ENCODE measurements around the gene CTIF.

CTIF gene

DNA sequence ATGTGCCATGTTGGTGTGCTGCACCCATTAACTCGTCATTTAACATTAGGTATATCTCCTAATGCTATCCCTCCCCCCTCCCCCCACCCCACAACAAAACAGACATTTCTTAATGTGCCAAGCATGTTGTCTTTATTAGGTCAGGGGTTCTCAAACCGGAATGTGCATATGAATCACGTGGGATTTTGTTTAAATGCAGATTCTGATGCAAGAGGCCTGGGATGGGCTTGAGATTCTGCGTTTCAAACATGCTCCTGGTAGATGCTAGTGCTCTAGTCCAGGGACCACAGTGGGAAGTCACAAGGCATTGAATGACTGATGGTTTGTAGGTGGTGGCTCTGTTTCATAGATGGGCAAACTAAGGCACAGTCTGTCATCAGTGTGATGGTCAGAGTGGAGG, 227.2 kb downstream of the CTIF start:
- in situ Hi-C loops (cut with MboI; ENCODE audit: low sequenced_read_pairs), result no loop called here

DNA sequence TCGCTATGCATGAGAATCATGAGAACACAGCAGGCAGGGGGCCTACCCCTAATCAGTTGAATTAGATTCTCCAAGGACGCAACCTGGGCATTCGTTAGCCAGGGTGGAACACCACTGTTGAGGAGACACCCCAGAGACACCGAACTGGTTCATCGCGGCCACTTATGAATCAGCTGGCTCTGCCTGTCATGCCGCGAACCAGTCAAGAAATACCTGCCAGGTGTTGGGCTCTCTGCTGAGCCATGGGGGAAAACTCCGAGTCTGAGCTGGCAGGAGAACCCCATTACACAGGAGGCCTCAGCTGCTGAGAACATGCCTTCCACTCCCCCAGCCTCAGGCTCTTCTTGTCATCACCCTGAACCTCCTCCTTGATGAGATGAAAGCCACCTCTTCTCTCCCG, 227.7 kb downstream of the CTIF start:
- in situ Hi-C loops (cut with MboI; ENCODE audit: low sequenced_read_pairs), result no loop called here

DNA sequence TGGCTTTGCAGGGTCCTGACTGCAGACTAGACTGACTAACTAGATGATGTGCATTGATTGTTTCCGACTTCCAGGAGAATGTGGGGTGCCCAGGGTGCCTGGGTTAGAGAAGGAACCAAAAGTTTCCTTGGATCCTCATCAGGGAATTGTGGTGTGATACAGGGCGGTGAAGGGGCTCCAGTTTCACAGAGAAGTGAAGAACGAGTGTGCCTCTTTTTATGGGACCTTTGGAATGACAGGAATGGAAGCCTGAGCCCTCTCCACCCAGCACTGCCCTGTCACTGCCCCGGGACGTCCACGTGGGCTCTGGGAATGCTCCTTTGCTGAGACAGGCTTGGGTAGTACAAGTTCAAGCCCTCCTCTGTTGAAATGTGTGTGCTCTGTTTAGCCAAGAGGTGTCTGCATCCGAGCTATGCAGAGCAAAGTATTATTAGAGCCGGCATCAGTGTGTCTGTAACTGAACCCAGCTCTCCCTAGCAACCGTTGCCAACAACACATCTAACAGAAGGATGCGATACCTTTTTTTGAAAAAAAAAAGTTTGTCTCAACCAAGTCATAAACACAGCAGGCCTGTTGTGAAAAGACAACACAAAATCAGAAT, 228.4 kb downstream of the CTIF start:
- in situ Hi-C loops (cut with MboI; ENCODE audit: low sequenced_read_pairs), result no loop called here

DNA sequence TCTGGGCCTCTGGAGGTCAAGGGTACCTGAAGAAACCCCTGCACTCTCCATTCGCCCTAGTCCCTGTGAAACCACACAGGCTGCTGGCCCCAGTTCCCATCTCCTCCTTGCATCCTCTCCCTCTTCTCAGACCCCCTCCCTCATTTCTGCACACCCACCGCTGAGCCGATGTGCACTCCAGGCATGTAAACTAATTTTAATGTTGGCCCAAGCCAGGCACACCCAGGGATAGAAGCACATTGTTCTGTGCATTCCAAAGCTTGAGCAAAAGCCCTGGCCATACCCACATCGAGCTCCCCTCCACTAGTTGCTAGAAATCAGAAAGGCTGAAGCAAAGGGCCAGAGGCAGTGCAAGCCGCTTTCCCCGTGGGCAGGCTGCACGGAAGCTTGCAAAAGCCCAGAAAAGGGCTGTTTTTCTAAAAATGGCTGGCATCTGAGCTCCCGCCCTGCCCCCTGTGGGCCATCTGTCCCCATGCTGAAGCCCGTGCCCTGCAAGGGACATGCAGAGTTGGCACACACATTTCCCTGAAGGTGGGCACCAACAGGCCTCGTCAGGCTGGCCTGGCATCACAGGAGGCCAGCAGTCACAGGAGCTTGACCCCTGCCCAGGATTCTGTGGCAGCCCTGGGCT, 230.3 kb downstream of the CTIF start:
- in situ Hi-C loops (cut with MboI; ENCODE audit: low sequenced_read_pairs), result no loop called here

DNA sequence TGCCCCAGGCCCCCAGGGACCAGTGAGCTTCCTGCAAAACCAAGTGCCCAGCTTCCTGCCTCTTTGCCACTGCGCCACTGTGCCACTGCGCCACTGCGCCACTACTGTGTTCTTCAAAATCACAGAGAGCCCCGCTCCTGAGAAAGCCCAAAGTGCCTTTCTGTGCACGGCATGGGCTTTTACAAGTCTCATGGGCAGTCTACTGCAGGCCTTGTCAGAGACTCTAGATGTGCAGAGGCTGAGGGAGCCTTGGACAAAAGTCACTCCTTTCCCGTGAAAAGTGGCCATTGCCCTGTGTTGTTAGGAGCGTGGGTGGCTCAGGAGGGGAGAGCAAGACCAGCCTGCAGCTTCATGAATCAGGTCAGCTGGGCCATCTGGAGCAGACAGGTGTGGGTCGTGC, 231.4 kb downstream of the CTIF start:
- in situ Hi-C loops (cut with MboI; ENCODE audit: low sequenced_read_pairs), result no loop called here

DNA sequence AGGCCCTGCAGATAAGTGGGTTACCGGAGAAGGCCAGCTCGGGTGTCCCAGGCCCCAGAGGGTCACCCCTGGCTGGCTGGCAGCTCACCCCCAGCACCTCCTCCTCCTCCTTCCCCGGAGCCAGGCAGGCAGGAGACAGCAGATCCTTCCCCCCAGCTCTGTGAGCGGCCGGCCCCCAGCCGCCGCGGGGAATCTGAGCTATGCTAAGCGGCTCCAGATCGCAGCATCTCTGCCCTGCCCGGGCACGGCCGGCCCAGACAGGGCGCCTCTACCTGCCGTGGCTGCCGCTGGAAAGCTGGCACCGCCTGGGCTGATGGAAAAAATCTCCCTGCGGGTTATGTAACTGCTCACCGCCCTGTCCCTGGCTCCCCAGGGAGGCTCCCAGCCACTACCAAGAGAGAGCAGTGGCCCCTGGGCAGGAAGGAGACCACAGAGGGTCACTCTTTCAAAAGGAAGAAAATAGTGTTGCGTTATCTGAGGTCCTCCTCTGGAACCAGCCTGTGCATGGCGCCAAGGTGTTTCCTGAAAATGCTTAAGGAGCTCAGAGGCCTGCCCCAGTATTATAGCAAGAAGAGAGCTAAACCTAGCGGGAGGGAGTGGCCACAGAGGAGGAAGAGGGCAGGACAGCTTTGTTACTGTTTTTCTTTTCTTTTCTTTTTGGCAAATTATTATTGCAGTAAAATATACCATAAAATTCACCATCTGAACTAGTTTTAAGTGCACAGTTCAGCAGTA, 233.0 kb downstream of the CTIF start:
- in situ Hi-C loops (cut with MboI; ENCODE audit: low sequenced_read_pairs), result no loop called here

DNA sequence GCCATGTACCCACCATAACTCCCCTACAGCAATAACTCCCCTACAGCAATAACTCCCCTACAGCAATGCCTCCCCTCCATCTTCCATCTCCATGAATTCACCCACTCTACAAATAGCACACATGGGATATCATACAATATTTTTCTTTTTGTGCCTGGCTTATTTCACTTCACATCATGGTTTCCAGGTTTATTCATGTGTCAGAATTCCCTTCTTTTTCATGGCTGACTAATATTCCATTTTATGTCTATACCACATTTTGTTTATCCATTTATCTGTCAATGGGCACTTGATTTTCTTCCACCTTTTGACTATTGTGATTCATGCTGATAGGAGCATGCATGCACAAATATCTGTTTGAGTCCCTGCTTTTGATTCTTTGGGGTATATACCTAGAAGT, 233.6 kb downstream of the CTIF start:
- in situ Hi-C loops (cut with MboI; ENCODE audit: low sequenced_read_pairs), result no loop called here

DNA sequence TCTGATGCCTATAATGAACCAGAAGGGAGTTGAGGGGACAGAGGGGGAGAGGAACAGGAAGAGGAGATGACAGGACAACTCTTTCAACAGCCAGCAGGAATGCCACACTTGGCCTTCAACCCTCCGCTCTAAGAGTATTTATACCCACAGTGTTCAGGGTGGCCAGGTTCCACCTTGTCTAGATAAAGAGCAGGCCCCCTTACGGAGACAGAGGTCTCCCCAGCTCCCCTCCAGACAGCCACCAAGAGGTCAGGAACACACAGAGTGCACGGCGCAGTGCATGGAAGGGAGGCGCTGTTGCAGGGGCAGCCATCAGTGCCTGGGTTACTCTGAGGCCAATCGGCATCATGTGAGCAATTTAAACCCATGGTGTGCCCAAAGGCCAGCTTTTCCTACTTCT, 235.0 kb downstream of the CTIF start:
- in situ Hi-C loops (cut with MboI; ENCODE audit: low sequenced_read_pairs), result no loop called here

DNA sequence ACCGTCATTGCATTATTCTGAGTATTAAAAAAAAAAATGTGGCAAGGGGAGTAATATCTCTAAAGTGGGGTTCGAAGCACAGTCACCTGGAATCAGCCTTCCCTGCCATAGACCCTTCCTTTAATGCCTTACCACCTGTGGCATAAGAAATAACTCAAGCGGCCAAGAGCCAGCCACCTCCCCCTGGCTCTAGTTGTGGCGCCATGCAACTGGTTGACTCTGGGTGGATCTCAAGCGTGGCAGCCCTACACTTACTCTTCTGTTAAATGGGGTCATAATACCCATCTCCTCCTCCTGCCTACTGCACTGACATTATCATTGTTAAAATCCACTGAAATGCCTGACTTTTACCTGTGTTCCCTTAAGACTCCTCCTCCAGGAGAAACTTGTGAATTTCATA, 236.1 kb downstream of the CTIF start:
- in situ Hi-C loops (cut with MboI; ENCODE audit: low sequenced_read_pairs), result no loop called here

DNA sequence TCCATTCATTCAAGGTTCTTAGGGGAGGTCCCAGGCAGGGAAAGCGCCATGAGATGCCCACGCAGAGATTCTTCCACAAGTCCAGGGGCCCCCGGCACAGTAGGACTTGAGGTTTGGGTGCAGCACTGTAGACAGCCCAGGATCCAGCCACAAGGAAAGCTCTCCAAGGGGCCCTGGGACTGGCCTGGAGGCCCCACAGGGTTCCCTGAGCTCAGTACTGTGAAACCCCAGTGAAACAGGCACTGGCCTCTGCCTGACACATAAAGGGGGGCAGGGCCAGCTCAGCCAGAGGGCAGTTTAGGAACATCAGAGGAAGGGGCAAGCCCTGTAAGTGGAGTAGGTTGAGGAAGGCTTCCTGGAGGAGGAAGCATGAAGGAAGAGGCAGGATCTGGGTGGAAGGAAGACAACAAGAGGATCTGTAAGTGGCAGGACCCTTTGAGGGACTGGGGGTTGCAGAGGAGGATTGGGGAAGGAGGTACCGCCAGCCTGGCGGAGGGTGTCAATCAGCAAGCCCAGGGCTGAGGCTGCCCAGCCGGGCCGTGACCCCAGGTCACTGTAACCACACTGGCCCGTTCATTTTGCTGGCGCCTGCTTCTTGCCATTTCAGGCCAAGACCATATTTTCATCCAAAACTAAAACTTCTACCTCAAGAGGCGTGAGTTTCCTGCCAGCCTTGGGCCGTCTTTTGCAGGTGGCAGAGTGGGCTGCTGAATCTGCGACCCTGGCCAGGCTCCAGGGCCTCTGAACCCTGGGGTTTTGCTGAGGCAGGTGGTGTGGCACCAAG, 236.7 kb downstream of the CTIF start:
- in situ Hi-C loops (cut with MboI; ENCODE audit: low sequenced_read_pairs), result no loop called here

DNA sequence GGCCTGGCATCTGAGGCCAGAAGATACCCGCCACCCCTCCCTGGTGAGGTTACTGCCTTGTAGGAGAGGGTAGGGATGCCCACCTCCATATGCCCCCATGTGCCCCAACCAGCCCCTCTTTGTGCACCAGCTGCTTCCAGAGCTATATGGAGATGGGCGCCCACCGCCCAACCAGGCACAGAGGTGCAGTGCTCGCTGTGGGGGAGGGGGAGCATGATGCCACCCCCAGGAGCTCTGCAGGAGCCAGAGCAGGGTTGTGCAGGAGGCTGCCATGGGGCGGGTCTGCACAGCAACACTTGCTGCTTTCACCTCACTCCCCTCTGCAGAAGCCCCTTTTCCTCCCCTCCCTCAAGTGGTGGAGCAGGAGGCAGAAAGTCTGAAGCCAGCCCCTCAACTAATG, 237.3 kb downstream of the CTIF start:
- in situ Hi-C loops (cut with MboI; ENCODE audit: low sequenced_read_pairs), result no loop called here

DNA sequence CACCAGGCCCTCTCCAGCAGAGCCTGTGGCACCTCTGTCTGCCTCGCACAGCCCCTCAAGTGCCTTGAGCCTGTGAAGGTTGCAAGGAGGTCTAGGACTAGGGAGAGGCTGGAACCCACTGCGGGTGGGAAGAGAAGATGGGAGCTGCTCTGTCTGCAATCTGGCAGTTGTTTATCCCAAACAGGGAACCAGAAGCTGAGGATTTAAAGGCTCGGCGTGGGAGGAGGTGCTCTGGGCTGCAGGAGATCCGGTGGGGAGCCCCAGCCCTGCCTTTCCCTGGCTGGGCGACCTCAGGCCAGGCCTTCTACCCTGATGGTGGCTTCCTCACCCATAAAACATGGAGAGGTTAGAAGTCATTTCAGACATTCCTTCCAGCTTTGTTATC, 237.8 kb downstream of the CTIF start:
- in situ Hi-C loops (cut with MboI; ENCODE audit: low sequenced_read_pairs), result no loop called here

DNA sequence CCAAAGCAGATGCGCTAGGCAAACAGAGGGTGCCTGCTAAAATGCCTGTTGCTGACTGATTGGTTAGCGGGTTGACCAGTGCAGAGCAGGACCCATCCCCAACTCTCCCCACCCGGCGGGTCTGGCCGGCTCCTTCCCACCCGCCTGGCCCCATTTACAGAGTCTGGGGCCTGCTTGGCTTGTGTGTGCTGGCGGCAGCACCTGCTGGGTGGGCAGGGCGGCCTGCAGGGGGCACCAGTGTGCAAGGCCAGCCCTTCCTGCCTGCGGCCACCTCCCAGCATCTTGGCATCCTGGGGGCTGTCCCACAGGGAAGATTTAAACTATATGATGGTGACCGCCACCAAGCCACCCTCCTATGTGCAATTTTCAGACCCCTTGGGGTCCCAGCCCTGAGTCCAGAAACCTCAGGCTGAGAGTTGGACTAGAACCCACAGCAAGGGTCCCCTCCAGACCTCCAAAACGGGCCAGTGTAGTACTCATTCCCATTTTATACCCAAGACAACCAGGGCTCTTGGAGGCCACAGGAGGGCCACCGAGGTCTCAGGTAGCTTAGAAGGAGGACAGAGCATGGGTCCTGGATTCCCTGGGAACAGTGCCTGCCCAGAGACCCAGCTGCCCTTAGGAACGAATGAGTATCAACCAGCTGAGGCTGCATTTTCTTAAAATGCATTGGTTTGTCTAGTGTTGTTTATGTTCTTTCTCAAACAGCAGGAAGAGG, 238.4 kb downstream of the CTIF start:
- in situ Hi-C loops (cut with MboI; ENCODE audit: low sequenced_read_pairs), result no loop called here

DNA sequence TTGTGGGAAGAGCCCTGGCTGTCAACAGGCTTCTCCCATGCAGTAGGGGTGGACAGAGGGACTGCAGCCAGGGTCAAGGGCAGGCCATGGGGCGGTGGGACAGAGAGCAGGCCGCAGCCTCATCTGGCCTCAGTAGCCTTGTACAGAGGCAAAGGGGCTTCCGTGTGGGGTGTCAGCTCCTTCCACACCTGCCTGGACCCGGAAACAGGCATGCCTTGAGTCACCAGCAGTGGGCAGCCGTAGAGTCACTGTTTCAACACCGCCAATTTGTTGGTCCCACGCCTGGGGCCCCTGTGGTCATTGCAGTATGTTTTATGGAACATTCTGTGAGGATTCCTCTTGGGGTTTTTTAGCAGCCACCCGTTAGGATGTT, 238.9 kb downstream of the CTIF start:
- in situ Hi-C loops (cut with MboI; ENCODE audit: low sequenced_read_pairs), result no loop called here

DNA sequence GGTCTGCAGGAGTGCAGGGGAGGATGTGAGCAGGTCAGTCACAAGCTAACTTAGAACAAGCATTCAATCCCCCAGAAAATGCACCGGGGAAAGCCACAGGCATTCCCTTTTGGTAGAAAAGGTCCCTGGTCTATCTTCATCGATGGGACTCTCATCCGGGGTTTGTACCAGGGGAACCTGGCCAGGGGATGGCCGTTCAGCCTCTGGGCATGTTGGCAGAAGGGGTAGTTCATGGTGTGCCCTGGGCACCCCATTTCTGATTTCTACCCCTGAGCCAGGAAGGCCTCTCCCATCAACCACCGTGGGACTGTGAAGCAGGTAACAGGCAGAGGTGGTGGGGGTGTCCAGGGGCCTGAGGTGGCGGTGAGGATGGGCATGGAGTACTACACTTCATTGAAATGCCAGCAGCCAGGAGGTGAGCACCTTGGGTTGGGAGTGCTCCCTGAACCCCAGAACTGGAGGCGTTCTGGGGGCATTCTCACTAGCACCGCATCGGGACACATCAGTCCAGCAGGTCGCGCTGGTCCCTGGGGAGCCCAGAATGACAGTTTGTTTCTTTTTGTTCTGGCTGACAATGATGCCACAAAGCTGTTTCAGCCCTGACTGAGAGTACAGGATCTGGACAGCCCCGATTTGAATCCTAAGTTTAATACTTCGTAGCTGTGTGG, 239.6 kb downstream of the CTIF start:
- in situ Hi-C loops (cut with MboI; ENCODE audit: low sequenced_read_pairs), result no loop called here

DNA sequence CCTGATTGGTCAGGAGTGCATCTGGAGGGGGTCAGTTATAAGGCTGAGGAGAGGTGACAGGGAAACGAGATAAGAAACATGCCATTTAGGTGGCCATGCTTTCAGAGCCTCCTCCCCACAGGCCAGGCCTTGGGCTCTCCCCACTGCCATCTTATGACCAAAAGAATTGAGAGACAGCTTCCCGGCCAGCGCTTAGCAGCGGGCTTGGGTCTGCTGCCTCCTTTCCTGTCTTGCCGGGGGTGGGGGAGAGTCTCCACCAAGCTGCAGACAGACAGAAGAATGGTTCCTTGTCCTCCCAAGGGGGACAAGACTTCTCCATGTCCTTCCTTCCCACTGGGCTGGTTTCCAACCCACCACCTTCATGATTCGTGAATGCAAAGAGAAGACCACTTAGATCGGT, 240.6 kb downstream of the CTIF start:
- in situ Hi-C loops (cut with MboI; ENCODE audit: low sequenced_read_pairs), result no loop called here

DNA sequence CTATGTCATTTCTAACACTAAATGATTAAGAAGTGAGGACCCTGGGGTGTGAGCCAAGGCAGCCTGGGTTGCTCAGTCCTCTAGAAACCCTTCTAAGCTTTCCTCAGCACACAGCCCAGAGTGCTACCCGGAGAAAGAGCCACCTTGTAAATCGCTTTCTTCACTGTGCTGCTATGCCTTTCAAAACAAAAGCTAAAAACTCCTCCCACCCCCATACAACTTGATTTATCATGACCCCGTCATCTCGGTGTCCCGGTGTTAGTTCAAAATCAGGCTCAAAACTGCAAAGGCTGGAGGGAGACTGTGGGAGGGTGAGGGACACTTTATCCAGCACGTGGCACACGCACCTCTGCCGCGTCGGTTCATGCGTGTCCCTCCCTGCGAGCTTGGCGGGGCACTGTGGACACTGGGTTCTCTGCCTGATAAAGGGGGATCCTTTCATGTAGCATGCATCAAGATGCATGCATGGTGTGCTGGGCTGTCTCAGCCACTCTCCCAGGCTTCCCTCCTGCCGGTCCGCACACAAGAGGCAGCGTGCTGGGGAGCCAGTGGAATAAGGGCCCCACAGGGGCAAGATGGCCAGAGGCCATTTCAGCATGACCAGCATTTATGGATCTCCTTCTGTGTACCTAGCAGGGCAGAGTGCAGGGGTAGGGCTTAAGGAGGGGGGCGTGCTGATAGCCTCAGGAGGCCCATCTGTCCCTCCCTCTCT, 241.5 kb downstream of the CTIF start:
- in situ Hi-C loops (cut with MboI; ENCODE audit: low sequenced_read_pairs), result no loop called here

DNA sequence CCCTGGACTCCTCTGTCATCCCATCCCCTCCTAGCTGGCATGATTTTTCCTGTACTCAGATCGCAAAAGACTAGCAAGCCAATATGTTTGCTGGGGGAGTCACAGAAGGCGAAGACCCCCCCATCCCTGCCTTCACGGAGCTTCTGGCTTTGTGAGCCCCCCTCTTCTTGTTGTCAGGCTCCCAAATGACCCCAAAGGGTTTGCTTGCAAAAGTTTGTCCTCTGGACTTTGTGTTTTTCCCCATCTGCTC, 242.0 kb downstream of the CTIF start:
- in situ Hi-C loops (cut with MboI; ENCODE audit: low sequenced_read_pairs), result no loop called here

DNA sequence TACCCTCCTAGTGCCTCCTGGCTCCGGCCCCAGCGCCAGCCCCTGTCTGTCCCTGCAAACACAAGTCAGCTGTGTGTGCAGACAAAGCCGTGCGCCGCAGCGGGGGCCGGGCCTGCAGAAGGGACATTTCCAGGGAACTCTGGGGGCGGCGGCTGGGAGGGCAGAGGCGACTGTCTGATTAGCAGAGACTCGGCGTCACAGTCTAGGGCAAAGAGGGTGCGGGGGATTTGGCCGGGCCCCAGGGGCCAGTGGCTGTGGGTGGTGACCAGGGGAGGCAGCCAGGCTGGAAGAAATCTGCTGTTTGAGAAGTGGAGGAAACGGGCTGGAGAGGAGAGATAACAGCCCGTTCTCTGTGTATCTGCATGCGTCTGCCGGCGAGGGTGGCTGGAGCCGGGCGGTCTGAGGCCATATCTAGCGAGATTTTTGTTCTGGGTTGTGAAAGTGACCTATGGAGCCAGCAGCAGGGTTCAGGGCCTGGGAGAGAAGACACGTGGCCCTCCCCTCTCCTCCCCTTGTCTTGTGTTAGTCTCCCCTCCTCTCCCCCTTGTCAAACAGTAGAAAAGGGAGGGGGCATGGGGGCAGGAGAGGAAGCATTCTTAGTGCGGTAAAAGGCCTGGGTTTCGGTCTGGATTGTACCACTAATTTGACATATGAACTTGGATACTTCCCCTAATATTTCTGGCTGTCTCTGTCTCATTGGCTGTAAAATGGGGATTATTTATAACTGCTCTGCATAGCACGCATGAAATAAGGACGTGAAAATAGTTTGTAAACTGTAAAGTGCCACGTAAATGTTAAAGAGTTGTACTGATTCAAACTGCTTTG, 242.5 kb downstream of the CTIF start:
- in situ Hi-C loops (cut with MboI; ENCODE audit: low sequenced_read_pairs), result no loop called here

DNA sequence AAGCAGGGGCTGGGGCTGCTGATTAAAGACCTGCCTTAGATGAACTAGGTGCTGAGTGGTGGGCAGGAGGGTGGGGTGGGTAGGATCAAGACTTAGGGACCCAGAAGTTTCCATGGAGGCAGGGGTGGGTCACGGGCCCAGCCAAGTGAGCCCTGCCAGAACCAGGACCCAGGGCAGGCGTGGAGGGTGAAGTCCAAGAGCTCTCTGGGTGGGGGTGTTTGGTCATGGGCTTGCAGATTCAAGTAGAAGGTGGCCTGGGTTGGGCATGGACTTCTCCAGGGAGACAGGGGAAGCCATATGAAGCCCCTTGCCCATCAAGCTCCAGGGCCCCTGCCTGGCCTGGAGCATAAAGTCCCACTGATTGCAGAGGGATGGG, 243.1 kb downstream of the CTIF start:
- in situ Hi-C loops (cut with MboI; ENCODE audit: low sequenced_read_pairs), result no loop called here
